Hippocampal formation (tissue), 2 donors: ENCODE measurements around the gene GBP7.
A peak's percentile ranks its signal among the peaks of the same experiment; 100 is the strongest.
"Not testable (repeated sequence)": the region's sequence is repeated elsewhere in the genome, so short reads cannot be mapped to it uniquely, and the experiment has no call there.

Source experiments
- DNase-seq, 2 donors: peaks; one replicate each; lab custom pipeline; 2025; lab: John Stamatoyannopoulos, UW

GBP7 gene, protein sequence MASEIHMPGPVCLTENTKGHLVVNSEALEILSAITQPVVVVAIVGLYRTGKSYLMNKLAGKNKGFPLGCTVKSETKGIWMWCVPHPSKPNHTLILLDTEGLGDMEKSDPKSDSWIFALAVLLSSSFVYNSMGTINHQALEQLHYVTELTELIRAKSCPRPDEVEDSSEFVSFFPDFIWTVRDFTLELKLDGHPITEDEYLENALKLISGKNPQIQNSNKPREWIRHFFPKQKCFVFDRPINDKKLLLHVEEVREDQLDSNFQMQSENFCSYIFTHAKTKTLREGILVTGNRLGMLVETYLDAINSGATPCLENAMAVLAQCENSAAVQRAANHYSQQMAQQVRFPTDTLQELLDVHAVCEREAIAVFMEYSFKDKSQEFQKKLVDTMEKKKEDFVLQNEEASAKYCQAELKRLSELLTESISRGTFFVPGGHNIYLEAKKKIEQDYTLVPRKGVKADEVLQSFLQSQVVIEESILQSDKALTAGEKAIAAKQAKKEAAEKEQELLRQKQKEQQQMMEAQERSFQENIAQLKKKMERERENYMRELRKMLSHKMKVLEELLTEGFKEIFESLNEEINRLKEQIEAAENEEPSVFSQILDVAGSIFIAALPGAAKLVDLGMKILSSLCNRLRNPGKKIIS

DNA sequence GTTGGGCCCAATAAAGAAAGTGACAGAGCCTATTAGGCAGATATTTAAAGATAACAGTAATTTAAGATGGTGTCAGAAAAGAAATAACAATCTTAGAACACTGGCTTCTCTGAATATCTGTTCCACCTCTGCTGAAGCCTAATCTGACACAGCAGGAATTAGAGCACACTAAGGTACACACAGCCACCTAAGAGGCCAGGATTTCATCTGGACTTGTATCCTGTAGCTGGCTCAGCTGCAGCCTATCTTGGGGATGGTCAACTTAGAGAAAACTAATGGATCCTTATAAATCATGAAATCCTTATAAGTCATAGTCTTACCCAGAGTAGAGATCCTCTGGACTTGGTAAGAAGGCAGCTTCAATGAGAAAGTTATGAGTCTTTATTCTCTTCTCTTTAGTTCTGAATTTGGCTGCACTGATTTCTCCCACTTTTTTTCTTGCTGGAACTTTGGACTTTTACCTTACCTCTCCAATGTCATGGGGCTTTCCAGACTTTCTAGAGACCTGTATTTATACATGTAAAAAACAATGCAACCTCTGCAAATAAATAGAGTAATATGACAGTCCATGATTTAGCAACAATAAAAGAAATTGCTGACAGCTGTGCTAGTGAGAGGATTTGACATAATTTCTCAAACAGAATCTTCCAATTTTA lies at the start of gene GBP7:
Gene GBP7, minus strand, starts transcription at position 403 of the 656 bp plus-strand sequence. CDS start 4,068 bp downstream, outside the sequence.
- no peak for DNase-seq

DNA sequence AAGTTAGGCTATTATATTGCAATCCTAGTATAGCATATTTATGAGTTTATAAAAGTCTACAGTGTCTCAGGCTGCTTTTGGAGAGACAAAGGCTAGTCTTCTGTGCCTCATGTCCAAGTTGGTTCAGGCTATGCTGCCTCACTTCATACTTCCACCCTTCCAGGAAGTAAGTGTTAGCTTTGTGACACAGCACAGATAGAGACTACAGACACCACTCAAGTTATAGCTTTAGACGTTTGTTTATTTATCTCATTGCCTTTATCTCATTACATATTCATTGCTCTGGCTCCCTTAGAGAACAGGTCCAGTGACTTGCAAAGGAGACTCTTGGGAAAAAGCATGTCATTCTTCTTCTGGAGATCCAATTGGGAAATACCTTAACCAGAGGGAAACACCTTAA lies 45.5 kb upstream of the GBP7 start:
- DNase-seq, result no peak

DNA sequence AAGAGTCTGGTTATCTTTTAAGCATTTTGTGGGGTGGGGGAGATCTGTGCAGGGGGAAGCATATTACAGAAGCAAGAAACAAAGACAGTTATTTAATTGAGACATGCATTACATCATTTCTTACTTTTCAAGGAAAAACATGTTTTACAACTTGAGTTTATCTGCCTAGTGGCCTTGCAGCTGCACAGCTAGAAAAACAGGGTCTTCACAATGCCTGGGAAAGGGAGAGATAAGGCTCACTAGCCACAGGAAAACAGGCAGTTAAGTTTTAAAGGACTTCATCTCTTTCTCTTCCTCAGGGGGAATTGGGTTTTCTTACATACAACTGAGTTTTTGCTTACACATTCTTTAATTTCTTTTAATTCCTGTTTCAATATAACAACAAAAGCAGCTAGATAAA lies 44.0 kb upstream of the GBP7 start:
- DNase-seq, result not testable (repeated sequence)

DNA sequence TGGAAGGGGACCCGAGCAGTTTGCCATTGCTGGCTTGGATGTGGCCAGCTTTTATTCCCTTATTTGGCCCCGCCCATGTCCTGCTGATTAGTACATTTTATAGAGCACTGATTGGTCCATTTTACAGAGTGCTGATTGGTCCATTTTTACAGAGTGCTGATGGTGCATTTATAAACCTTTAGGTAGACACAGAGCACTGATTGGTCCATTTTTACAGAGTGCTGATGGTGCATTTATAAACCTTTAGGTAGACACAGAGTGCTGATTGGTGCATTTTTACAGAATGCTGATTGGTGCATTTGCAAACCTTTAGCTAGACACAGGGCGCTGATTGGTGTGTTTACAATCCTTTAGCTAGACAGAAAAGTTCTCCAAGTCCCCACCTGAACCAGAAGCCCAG lies 43.1 kb upstream of the GBP7 start:
- not testable (repeated sequence) for DNase-seq

DNA sequence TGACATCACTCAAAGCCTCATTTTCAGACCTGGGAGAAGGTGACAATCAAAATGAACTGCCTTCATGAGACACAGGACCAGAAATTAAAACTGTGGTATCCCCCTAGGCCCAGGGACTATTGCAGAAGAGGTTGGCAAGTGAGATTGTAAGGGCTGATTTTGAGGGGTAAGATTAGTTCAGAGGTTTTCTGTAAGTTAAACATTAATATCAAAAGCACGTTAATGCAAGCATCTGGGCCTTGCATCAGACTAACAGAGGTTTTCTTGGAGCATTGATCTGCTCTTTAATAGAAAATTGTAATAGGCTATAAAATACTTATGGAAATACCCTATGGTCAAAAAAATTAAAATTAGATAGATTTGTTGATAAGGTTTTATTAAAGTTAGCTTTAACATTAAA lies 37.5 kb upstream of the GBP7 start:
- DNase-seq, result no peak

DNA sequence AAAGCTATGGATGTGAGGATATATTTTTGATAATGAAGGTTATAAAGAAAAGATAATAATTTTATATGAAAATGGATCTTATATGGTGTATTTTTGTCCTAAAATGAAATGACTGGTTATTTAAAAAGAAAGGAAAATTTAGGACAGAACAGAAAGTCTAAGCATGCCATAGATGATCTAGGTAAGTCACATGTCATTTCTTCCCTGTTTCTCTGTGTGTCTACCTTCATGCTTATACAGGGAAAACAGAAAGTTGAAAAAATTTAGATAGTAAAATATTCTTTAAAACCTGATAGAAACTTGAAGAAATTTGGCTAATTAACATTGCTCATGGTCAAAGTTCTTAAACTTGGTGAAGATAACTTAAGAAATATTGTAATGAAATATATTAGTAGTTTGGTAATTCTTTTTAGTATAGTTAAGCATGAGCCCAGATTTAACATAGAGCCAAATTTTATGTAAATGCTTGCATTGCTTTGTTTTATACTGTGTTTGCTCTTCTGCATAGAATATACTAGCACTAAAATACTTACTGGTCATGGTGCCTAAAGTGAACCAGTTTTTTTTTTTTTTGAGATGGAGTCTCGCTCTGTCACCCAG lies 35.3 kb upstream of the GBP7 start:
- DNase-seq, result no peak

DNA sequence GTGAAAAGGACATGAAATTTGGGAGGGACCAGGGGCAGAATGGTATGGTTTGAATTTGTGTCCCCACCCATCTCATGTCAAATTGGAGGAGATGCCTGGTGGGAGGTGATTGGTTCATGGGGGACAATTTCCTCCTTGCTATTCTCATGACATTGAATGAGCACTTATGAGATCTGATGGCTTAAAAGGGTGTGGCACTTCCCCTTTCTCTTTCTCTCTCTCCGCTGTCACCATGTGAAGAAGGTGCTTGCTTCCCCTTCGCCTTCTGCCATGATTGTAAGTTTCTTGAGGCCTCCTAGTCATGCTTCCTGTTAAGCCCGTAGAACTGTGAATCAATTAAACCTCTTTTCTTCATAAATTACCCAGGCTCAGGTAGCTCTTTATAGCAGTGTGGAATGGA lies 30.6 kb upstream of the GBP7 start:
- no peak for DNase-seq

DNA sequence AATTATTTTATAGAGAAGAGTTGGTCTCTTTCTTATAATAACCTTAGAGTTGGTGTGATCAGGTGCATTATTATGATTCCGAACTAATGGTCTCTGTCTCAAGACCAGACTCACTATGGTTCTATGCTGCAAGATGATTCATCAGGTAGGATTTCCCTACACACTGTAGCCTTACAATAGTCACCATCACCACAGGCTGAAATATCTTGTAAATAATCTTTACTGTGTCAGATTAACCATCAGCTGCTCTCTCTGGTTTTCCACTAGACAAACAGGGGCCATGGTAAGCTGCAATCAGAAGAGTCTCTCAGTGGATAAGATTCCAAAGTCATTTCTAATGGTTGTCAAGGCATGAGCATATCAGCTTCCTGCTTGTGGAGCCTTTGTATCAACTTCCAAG lies 27.4 kb upstream of the GBP7 start:
- DNase-seq, result no peak

DNA sequence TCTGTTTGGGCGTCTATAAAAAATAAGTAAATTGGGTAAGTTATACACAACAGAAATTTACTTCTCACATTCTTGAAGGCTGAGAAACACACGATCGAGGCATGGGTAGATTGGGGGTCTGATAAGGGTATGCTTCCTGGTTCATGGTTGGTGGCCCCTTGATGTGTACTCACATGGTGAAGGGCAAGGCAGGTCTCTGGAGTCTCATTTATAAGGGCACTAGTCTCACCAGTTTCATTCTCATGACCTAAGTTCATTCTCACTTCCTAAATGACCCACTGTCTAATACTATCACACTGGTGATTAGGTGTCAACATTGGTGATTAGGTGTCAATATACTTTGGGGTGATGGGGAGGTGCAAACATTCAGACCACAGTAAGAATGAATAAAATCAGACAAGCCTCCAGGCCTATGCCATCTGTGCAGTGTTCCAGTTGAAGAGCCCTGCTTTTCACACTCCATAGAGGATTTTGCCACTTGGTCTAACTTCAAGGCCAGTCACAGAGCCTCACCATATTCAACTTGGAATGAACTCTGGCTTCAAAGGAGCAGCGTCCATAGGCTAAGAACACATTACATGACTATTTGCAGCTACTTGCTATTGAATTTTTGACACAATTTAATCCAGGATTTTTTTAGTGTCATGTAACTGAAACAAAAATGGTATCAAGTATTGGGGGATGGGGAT lies 25.4 kb upstream of the GBP7 start:
- DNase-seq, result no peak

DNA sequence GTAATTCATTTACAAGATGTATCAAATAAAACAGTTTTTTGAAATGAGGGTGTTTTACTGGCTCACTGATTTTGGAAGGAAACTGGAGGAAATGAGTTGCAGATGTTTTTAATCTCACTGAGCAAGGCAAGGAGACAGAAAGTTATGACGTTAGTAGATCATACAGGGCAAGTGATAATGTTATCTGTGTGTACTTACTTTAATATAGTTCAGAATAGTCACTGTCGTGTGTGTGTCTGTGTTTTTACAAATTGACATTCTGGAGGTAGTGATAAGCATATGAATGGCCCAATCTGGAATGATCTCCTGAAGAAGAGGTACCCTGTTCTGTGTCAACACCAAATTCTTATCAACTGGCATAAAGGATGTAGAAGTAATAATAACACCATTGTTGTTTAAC lies 24.9 kb upstream of the GBP7 start:
- DNase-seq, result no peak

DNA sequence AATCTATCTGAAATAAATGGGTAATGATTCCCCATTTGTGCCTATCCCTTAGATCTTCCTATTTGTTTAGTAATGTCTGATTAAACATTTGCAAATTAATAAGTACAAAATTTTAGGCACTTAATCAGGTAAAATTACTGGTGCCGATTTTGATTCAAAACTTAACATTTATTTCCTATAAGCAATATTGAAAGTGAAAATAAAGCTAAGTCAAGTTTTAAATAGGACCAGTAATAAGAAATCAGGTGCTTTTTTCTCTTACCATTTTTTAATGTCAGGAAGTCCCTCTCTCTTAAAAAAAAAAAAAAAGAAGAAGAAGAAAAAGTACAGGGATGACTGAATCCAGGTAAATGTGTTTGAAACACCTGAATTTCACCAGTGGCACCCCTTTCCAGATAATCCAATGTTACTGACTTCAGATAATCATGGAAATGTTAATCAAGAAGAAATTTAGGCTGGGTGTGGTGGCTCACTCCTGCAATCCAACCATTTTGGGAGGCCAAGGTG lies 23.8 kb upstream of the GBP7 start:
- DNase-seq, result no peak

DNA sequence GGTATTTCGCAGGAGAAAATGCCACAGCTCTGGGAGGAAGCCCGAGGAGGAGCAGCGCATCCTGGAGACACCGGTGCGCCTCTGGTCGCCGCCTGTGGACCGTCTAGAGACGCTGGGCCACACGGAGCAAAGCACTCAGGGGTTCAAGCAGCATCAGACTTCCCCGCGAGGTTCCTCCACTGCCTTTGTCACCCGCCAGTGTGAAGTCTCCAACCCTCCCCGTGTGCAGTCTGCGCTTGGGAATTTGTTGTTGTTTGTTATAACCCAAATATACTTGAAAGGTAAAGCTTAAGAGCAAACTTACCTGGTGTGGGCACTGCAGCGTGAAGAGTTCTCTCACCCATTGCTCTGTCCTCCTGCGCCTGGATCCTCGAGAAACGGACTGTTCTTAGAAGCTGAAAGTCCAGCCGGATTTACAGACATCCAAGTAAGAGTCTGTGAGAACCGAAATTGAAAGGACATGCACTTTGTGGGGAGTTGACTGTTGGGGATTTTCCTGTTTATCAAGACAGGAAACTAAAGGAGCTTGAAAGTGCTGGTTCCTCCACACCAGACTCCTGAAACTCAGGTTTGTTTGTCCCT lies 22.8 kb upstream of the GBP7 start, which contains the start of gene GBP4:
Gene GBP4, minus strand, starts transcription at position 452 of the 582 bp plus-strand sequence. Its CDS starts 108 bp downstream, at position 344.
- DNase-seq, result peak in 1 of 2 donors; percentile 19

DNA sequence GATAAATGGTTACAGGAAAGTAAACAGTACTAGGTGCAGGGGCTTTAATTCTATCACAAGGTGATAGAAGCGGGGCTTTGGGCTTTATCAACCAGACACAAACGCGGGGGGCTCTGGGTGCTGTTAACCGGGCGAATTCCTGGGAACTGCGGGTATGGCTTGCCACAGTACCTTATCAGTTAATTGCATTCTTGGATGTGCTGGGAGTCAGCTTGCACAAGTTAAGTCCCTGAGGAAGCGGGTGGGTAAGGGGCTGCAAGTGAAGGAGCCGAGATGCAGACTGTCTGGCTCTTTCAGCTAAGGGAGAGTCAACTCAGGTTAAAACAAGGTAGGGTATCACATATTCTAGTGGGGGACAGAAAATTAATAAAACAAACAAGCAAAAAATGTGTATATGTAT lies 22.3 kb upstream of the GBP7 start:
- DNase-seq, result no peak

DNA sequence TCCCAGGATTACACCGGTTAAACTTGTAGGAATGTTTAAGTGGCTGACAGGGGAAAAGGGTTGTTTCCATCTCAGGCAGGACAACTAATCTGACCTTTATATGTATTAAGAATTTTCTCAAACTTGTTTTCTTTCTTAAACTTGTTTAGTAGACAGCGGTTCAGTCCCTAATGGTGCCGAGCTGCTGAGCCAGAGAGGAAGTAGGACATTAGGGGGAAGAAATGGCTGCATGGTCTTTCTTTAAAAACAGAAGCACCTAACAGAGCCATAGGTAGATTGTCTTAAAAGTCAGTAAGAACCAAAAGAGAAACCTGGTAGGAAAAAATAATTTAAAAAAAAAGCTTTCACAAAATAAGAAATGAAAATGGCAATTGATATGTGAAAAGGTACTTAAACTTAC lies 19.7 kb upstream of the GBP7 start:
- no peak for DNase-seq

DNA sequence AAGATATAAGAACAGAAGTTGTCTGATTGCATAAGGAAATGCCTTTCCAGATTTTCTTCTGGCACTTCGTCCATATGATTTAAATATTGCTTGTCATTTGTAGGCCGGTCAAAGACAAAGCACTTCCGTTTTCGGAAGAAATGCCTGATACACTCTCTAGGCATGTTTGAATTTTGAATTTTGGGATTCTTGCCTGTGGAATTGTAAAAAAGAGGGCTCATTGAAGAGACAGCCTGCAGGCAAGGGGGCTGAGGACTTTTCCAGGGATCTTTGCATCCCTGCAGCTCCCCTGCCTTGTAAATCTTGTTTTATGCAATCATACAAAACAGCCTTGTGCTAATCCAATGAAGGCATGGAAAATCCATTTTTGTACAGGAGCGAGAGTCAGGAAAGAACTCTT lies 15.5 kb upstream of the GBP7 start:
- DNase-seq, result no peak

DNA sequence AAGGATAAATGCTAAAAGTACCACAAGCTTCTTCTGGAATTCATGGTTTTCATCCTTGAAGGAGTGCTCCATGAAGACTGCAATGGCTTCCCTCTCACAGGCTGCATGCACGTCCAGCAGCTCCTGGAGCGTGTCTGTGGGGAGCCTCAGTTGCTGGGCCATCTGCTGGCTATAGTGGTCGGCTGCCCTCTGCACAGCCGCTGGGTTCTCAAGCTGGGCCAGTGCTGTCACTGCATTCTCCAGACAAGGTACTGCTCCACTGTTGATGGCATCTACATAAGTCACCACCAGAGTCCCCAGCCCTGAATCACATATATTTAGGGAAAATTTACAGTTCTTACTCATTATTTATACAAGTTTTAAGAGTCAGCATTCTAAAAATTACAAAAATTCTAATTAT lies 14.2 kb upstream of the GBP7 start:
- DNase-seq, result no peak

DNA sequence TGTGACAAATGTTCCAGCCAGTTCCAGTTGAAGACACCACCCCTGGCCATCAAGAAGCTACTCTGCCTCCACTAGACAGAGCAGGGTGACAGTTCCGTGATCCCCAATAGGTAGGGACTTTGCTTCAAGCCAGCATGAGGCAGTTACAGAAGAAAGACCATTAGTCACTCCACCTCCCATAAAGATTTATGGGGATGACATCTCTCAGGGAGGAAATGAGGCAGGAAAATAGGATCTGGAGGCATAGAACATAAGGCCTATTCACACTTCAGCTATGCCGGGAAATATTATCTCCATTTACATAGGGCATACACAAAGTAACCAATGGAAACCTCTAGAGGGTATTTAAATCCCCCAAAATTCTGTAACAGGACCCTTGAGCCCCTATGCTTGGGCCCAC lies 3.5 kb upstream of the GBP7 start:
- no peak for DNase-seq

DNA sequence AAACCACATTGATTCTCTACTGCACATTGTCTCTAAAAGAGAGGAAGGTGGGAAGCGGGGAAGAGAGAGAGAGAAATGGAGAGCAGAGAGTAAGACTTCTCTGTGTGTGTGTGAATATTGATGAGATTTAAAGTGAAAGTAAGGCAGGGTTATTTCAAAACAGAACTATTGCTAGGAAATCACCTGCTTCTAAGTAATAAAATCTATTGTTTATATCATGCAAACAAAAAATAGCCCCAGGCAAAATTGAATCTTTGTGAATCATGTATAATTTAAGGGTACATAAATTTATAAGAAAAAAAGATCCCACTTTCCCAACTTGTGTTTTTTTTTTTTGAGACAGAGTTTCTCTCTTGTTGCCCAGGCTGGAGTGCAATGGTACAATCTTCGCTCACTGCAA lies 1.2 kb upstream of the GBP7 start:
- no peak for DNase-seq

DNA sequence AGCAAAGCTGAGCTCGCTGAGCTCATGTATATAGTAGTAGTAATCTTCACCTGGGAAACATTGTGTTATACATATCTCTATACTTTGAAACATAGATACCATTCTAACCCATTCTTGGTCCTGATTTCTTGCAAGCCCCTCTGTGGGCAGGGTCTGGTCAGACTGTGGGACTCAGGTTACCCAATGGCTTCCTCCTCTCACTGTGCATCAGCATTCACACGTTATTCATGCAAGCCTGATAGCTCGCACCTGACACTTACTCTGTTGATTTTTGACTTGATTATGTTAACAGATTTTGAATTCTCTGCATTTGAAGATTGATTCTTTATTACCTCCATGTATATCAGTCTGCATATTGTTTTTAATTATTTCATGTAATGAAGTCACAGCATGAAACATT lies 1.3 kb downstream of the GBP7 start:
- no peak for DNase-seq

DNA sequence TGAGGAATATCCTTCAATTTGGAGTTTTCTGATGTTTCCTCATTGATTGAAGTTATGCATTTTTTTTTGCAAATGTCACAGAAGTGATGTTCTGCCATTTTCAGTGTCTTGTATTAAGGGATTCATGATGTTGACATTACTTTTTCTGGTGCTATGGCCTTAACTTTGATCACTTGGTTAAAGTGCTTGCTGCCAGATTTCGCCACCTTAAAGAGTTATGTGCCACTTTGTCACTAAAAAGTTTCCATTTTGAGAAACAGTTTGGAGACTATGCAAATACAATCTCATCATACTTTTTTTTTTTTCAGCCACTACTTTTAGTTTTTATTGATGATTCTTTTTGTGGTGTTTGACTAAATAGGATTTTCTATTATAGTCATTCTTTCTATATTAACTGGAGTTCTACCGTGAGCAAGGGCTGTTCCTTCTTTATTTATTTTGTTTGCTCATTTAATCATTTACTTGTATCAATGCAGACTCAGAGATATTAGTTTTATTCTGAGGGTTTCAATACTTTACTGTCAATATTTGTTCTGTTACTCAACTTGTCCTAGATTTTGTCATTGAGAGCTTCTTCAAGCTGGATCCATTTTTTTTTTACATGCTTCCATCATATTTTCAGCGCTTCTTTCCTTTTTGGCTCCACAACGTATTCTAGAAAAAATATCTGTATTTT lies 3.2 kb downstream of the GBP7 start:
- no peak for DNase-seq

DNA sequence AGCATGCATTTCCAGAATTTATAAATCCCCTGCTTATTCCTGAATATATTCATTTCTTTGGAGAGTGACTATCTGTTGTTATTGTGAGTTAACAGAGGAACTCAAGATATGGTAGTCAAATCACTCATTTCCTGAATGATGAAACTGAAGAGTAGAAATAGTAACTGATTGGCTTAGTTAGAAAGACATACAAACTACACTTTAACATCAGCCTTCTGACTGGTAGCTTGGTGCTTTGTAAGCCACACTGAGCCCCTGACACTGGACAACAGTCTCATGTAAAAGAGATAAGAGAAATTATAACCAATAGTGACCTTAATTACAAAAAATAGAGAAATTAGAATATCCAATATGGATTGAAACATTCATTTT lies 4.8 kb downstream of the GBP7 start:
- no peak for DNase-seq
